ENCODE data around the gene ADAMTS16.

GRCh38 chr5:5124231-5124630 is 15.9 kb upstream of the ADAMTS16 start:
- no peak for TF ChIP-seq EZH2phosphoT487 (IDR thresholded peaks at IDR 0.05)
- TF ChIP-seq CTCF (IDR thresholded peaks at IDR 0.05) = no peak
- no peak for TF ChIP-seq EZH2 (IDR thresholded peaks at IDR 0.05)

Measured in neural progenitor cell (in vitro differentiated cells).